Measurements from ENCODE around the gene RCAN3. TPM values are rescaled to one million over a fixed set of nuclear protein-coding genes. Genes with fewer than 3 reads are reported as not detected.

RCAN3 gene
- total RNA-seq, 1 donor = 5.1 TPM

DNA sequence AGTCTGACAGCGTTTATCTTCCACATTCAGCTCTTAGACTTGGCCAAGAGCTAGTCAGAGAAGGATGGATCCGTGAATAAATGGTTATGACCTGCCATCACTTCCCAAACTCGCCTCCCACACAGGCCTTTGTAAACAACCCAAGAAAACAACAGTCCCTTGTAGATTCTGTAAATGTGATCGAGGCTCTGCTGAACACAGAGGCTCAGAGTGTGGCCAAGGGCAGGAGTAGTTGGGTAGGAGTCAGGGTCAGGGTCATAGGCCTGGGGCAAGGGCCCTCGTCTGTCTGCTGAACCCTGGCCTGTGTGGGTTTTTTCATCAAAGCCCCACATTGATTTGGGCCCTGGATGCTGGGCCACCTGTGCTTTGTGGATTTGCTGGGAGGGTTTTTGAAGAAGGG is 85.9 kb downstream of the RCAN3 start:
- TF ChIP-seq, protein P1, sequence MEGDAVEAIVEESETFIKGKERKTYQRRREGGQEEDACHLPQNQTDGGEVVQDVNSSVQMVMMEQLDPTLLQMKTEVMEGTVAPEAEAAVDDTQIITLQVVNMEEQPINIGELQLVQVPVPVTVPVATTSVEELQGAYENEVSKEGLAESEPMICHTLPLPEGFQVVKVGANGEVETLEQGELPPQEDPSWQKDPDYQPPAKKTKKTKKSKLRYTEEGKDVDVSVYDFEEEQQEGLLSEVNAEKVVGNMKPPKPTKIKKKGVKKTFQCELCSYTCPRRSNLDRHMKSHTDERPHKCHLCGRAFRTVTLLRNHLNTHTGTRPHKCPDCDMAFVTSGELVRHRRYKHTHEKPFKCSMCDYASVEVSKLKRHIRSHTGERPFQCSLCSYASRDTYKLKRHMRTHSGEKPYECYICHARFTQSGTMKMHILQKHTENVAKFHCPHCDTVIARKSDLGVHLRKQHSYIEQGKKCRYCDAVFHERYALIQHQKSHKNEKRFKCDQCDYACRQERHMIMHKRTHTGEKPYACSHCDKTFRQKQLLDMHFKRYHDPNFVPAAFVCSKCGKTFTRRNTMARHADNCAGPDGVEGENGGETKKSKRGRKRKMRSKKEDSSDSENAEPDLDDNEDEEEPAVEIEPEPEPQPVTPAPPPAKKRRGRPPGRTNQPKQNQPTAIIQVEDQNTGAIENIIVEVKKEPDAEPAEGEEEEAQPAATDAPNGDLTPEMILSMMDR (IDR thresholded peaks at IDR 0.05; ENCODE audit: insufficient read depth, low read length) = no peak
- no peak overlapping the region for H3K4me3 ChIP-seq (ENCODE audit: low read depth, low read length)
- no peak for DNase-seq (ENCODE audit: low read depth)

- H3K4me3 ChIP-seq (ENCODE audit: low read depth, low read length) = no peak overlapping the region
- TF ChIP-seq, protein P1 (IDR thresholded peaks at IDR 0.05; ENCODE audit: insufficient read depth, low read length) = no peak
- no peak for DNase-seq (ENCODE audit: low read depth)
Observed at GRCh38 chr1:24589200-24589599, 86.6 kb downstream of the RCAN3 start.

Other genes with a start within 250 kb of the RCAN3 start
- not detected in 2 replicates for gene GRHL3, start 183.5 kb upstream of the RCAN3 start, total RNA-seq (ENCODE audit: low replicate concordance)
- gene STPG1, start 89.1 kb upstream of the RCAN3 start, total RNA-seq (ENCODE audit: low replicate concordance) = 2.3 and 10.0 TPM in 2 replicates
- 42.2 and 74.2 TPM in 2 replicates for gene NIPAL3, start 87.0 kb upstream of the RCAN3 start, total RNA-seq (ENCODE audit: low replicate concordance)
- gene NCMAP, start 53.3 kb downstream of the RCAN3 start, total RNA-seq (ENCODE audit: low replicate concordance) = not detected in 2 replicates
- gene SRRM1, start 140.5 kb downstream of the RCAN3 start, total RNA-seq (ENCODE audit: low replicate concordance) = 74.3 and 108 TPM in 2 replicates
- 571 and 966 TPM in 2 replicates for gene CLIC4, start 242.6 kb downstream of the RCAN3 start, total RNA-seq (ENCODE audit: low replicate concordance)

All from fibroblast of the aortic adventitia (primary cell).